ENCODE measurements around the gene OR8D1.

Gene OR8D1

DNA sequence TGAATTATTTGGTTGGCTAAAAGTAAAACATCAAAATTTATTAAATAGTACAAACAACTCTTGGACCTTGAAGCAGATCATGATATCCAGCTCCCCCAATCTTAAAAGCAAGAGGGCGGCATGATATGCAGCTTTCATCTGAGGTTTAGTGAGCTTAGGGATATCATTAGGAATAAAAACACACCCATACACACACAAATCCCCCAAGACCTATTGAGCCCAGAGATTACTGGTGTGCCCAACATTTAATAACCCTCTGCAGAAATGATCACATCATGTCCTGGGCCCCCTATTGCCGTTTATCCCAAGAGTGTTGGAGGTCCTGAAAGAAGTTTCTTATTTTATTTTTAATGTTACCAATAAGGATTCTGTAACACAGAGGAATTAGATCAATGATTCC is at the start of gene OR8D1:
TSS of gene OR8D1 (minus strand) at position 101 of the 400 bp plus-strand sequence. CDS start 3,183 bp downstream, outside the sequence.
- no peak for DNase-seq (ENCODE audit: low read depth, low spot score)

DNA sequence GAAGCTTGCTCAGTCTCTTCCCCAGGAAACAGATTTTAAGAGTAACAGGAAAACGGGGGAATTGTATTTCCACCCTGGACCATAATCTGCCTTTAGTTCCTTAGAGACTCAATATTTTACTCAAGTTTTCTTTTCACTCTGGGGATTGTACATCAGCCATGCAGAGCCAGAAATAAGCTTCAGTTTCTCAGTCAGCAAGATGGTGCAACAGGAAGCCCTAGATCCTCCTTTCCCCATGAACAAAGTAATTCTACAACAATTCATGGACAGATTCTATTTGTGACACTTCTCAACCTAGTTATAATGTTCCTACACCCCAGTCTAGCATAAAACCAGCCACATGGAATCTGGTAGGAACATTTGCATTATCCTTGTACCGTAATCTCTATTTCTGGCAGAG is 45.8 kb upstream of the OR8D1 start:
- DNase-seq (ENCODE audit: low read depth, low spot score) = no peak

DNA sequence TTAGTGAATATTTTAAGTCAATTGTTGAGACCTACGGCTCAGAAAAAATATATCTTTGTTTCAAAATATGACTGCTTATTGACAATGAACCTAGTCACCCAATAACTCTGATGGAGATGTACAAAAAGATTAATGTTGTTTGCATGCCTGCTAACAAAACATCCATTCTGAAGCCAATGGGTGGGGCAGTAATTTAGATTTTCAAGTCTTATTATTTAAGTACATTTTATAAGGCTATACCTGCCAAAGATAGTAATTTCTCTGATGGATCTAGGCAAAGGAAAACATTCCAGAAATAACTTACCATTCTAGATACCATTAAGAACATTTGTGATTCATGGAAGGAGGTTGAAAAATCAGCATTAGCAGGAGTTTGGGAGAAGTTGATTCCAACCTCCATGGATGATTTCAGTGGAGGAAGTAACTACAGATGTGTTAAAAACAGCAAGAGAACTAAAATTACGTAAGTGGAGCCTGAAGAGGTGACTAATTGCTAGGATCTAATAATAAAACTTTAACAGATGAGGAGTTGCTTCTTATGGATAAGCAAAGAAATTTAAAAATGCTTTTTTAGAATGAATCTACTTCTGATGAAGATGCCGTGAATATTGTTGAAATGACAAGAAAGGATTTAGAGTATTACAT is 32.7 kb upstream of the OR8D1 start:
- no peak for DNase-seq (ENCODE audit: low read depth, low spot score)

DNA sequence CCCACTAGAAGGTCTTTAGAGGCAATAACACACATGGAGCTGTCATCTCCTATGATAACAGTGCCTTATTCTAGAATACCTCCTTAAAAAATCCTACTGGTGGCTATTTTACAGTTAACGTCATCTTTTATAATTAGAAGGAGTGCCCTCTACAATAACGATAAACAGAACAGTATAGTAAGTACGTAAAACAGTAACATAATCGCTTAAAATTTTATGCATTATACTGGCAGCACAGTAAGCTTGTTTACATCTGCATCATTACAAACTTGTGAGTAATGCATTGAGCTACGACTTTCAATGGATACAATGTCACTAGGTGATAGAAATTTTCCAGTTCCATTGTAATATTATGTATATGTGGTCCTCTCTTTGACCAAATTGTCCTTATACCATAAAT is 30.6 kb upstream of the OR8D1 start:
- DNase-seq (ENCODE audit: low read depth, low spot score) = no peak

DNA sequence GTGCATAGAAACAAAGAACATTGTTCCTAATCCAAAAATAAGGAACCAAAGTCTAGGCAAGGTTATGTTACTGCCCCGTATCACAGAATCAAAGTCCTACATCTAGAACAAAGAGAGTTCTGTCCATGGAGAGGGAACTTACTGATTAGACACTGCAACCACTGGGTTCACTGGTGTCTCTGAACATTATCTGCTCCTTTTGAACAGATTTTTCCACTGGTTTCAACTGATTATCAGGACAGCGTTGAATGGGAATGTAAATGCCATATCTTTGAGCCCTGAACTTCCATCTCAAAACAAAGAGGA is 26.3 kb upstream of the OR8D1 start:
- DNase-seq (ENCODE audit: low read depth, low spot score) = no peak

DNA sequence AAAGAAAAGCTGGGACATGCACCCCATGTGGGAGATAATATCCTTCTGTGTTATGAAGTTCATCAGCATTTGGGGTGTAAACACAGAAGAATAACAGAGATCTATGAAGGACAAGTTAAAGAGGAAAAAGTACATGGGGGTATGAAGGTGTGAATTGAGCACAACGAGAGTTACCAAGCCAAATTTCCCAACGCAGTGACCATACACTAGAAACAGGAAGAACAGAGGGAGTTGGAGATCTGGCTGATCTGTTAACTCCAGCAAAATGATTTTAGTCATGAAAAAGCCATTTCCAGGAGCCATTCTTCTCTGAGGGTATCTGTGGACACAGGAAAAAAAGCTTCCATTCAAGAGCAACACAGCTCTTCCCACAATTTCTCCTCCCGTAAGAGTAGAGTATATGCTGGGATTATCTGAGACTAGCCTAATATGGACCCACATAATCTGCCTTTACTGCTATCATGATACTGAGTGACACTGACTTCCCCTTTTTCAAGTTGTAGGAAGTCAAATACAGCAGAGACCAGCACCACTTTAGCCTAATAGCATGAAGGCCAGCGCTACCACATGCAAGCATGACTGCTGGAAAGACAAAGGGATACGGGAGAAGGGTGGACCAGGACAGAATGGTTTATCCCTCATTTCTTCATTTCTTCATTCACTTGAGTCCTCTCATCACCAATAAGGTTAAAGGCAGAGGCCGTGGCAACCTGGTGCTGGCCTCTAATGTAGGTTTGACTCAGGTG is 25.8 kb upstream of the OR8D1 start:
- no peak for DNase-seq (ENCODE audit: low read depth, low spot score)

GRCh38 chr11:124331873-124332272 is 18.1 kb upstream of the OR8D1 start:
- DNase-seq (ENCODE audit: low read depth, low spot score) = no peak

GRCh38 chr11:124329787-124330478 is 16.2 kb upstream of the OR8D1 start:
- no peak for DNase-seq (ENCODE audit: low read depth, low spot score)

- no peak for DNase-seq (ENCODE audit: low read depth, low spot score)
These were observed 14.0 kb upstream of the OR8D1 start for GRCh38 chr11:124327775-124328174.

DNA sequence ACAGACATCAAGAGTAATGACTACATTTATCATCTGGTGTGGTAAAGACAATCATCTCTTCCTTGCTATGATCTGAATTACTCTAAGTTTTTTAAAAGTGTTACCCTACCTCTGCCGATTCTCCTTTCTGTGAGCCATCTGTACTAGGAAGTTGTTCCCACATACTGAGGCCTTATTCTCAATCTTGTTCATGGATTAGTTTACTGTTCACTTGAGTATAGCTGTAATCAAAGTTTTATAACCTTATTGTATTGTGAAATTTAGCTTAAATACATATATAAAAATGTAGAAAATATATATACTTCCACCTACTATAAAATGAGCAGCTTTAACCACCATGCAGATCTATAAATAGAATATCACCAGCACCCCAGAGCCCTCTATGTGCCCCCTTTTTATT is 8.6 kb upstream of the OR8D1 start:
- DNase-seq (ENCODE audit: low read depth, low spot score) = no peak

DNA sequence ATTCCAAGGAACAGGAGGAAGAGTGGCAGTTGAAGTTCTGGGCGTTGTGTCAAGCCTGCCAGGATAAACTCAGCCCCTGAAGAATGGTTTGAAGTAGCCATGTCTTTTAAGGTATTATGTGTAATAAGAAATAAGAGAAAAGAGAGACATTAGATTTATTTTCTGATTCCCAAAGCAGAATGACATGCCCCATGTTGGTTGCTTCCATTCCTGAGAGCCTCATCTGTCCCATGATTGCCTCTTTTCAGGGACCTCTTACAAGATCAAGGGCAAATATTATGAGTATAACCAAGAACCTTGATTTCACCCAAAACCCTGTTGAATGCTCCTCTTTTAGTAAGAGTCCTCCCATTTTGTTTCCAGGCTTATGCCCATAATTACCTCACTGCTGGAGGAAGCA is 6.3 kb upstream of the OR8D1 start, which contains the start of gene OR8D2:
TSS of gene OR8D2 (minus strand) at position 101 of the 400 bp plus-strand sequence. CDS start at position 101, 0 bp downstream.
- DNase-seq (ENCODE audit: low read depth, low spot score) = no peak

GRCh38 chr11:124315052-124315451 is 1.3 kb upstream of the OR8D1 start:
- DNase-seq (ENCODE audit: low read depth, low spot score) = no peak

DNA sequence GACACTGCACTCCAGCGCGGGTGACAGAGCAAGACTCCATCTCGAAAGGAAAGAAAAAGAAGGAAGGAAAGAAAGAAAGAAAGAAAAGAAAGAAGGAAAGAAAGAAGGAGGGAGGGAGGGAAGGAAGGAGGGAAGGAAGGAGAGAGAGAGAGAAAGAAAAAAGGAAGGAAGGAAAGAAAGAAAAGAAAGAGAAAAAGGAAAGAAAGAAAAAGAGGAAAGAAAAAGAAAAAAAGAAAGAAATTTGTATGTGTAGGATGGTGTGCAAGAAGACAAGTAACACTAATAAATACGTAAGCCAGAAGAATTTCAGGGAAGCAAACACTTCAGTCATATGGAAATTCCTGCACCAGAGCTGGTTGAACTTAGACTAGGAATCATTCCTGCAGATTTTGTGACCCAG is 618 bp downstream of the OR8D1 start:
- no peak for DNase-seq (ENCODE audit: low read depth, low spot score)

DNA sequence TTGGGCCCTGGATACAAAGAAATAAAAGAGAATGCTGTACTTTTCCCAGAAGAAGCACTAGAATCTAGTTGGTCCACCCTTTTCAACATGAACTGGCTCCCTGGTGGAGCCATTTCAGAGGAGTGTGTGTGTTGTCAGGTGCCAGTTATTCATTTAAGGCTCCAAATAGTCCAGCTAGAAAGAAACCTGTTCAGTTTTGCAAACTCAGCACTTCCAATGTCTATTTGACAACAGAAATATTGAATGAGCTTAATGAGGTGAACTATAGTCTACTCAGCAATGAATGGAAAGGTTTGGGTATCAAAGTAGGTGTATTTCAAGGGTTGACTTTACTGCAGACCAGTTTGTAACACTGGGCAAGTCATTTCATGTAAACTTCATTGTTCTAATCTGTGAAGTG is 2.1 kb downstream of the OR8D1 start:
- no peak for DNase-seq (ENCODE audit: low read depth, low spot score)

DNA sequence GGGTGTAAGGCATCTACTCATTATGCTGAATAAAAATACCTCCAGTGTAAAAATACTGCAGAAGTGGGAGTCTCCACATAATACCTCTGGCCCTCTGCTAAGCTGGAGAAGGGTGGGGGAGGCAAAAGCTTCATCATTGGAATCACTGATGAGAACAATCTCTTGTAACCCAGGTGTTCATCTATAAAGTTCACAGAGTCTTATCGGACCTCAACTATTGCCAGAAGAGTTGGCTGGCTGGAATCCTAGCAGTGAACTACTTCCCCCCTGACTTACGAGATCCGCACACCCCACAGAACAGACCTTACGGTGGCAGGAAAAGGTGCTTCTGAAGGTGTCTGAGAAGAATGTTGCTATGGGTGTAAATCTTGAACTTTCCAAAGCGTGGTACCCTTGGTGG is 2.5 kb downstream of the OR8D1 start:
- no peak for DNase-seq (ENCODE audit: low read depth, low spot score)

DNA sequence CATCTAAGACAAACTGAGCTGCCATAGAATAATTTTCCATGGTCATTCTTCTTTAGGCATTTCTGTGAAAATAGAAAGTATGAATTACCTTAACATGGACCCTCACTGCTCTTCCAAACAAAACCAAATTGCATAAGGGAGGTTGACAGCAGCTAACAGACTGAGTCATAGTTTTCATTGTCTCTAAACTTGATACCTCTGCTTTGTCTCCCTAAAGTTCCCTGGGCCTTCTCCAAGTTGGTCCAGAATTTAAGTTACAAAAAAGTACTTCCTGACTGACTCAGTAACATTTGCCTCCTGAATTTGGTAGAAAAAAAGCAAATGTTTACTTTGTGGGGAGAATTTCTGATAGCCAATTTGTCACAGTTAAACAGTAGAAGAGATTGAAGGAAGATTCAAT is 3.0 kb downstream of the OR8D1 start:
- no peak for DNase-seq (ENCODE audit: low read depth, low spot score)

DNA sequence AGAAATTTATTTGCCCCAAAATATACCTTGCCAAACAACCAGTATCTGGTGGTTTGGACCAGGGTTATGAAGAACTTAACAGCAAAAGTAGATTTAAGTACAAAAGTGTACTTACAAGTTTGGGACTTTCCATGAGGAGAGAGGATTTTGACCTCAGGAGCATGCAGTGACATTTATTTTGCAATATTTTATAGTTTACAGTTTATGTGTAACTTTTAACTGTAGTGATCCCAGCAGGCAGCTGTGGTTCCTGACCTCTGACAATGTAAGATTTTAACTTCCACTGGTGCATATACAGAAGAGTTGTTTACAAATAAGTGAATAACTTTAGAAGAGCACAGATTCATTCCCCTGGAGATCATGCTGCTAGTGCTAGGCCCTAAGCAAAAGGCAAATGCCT is 6.7 kb downstream of the OR8D1 start:
- no peak for DNase-seq (ENCODE audit: low read depth, low spot score)

DNA sequence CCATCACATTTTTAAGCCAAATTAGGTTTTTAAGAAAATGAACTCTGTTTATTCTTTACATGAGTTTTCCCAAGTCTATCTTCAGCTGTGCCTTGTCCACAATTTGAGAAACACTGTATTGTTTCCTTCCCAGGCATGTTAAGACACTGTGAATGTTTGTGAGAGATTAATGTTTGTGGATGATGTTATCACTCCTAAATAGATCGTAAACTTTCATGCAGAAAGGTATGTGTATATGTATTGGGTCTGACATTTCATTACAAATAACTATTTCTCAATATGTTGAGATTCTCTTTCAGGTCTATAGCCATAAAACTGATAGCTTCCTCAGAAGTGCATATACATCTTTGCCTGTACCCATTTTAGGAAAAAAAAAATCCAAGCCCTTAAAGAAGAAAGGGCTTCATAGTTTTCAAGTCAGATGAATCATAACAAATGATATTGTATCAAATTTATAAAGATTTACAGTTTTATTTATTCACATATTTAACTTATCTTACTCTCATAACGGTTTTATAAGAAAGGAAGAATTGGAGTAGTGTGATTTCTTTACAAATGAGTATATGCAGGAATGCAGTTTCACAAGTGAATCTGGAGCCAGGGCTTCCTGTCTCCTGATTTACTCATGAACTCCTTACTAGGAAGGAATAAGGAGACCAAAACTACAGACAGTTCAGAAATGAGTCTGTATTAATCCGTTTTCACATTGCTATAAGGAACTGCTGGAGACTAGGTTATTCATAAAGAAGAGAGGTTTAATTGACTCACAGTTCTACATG is 11.2 kb downstream of the OR8D1 start:
- no peak for DNase-seq (ENCODE audit: low read depth, low spot score)

DNA sequence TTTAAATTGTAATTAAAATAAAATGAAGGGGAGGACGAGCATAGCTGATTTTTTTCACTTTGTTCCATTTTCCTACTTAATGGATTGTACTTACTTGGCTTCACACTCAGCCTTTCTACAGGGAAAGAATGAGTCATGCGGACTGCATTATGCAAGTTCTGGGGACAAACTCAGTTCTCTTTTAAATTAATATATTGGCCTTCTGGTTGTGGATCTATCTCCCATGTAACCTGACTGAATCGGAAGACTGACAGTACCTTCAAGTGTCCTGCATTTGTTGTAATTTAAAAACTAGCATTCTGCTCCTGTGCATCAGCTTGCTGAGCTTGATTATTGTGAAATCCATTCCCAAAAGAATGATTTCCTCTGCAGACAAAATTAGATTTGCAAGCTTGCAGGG is 12.2 kb downstream of the OR8D1 start:
- no peak for DNase-seq (ENCODE audit: low read depth, low spot score)

DNA sequence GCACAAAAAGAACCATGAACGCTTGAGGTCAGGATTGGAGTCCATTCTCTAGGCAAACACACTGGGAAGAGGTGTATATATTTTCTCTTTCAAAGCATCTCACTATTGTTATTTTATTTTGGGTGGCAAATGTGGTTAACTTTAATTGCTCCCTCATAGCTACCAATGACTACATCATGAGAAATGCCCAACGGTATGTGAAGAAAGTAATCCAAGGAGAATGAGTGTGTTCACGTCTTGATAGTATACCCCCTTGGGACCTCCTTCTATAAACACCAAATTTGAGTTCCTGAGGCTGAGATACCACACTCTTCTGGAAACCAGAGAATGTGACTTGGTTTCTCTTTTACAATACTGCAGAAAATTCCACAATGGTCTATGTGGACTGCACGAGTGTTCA is 15.8 kb downstream of the OR8D1 start:
- no peak for DNase-seq (ENCODE audit: low read depth, low spot score)

GRCh38 chr11:124296016-124296415 is 17.7 kb downstream of the OR8D1 start:
- DNase-seq (ENCODE audit: low read depth, low spot score) = no peak

DNA sequence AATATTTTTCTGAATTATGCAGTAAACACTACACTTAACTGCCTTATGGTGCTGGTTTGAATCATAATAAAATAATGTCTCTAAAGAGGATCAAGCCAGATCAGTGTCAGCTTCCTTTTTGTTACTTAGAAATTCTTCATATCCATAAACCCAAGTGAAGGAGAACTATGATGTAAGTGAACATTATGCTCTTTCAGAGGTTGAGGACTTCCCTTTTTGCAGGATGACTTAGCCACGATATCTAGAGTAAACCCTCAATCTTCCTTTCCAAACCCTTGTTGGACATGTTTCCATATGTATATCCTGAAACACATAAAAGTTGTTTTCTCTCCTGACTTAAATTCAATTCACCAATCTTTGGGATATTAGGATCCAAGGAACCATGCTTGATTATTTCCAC is 19.1 kb downstream of the OR8D1 start:
- no peak for DNase-seq (ENCODE audit: low read depth, low spot score)
